ENCODE data around the gene NRXN2.
A peak's percentile ranks its signal among the peaks of the same experiment; 100 is the strongest.

The NRXN2 gene

GRCh38 chr11:64559351-64560138, 163.5 kb downstream of the NRXN2 start:
- 61% methylated on average over 19 of the region's 19 CpGs for WGBS
- Histone ChIP-seq H3K9me3 (ENCODE audit: control insufficient read depth, low read length) (no peaks in the 10 kb centered on the region), H3K79me1 (replicated peaks; ENCODE audit: low read length, poor library complexity, severe bottlenecking) (no peaks in the 10 kb centered on the region), H3K18ac (ENCODE audit: low read depth in 1 of 2, low read length in 2 of 2) (no peak overlapping the region), H4K8ac (ENCODE audit: low read length) (no peak overlapping the region), H3K23ac (ENCODE audit: low read length in 2 of 2) (no peak overlapping the region), H2BK120ac (ENCODE audit: low read depth, low read length) (no peak overlapping the region), H2BK12ac (ENCODE audit: low read length in 2 of 2) (no peak overlapping the region), H2AK5ac (ENCODE audit: low read length, severe bottlenecking) (no peak overlapping the region), H3K4me3 (ENCODE audit: insufficient read depth in 1 of 2, low read depth in 1 of 2, low read length in 2 of 2) (no peak overlapping the region), H3K9ac (ENCODE audit: low read length) (no peak overlapping the region), H3K4me2 (ENCODE audit: low read length, poor library complexity, severe bottlenecking) (no peak overlapping the region), H2AFZ (ENCODE audit: low read depth, low read length) (no peak overlapping the region), H2BK15ac (ENCODE audit: low read depth, poor library complexity, severe bottlenecking) (no peak overlapping the region), H3K4ac (ENCODE audit: low read depth in 1 of 2, low read length in 2 of 2) (no peak overlapping the region), H3K14ac (ENCODE audit: low read length in 2 of 2) (peak overlapping the region in 1 of 2 experiments; percentile 30), H3K27ac (ENCODE audit: low read length, poor library complexity, severe bottlenecking) (no peak overlapping the region), H3K27me3 (ENCODE audit: control insufficient read depth in 1 of 2, insufficient read depth in 1 of 2, low read length in 2 of 2) (peaks cover 15 to 22% of the 10 kb centered on the region in 2 experiments), H3K4me1 (ENCODE audit: control insufficient read depth, insufficient read depth, low read depth, low read length) (peaks cover 20% of the 10 kb centered on the region), H3K36me3 (ENCODE audit: control insufficient read depth in 1 of 2, insufficient read depth in 2 of 2, low read depth in 1 of 2, low read length in 2 of 2) (no peaks in the 10 kb centered on the region), H4K91ac (ENCODE audit: low read length) (no peak overlapping the region), H2BK5ac (ENCODE audit: low read depth, low read length, poor library complexity, severe bottlenecking) (no peak overlapping the region)
- no peak for DNase-seq

- no peak overlapping the region for H3K4ac ChIP-seq (ENCODE audit: low read depth in 1 of 2, low read length in 2 of 2)
- H4K91ac ChIP-seq (ENCODE audit: low read length), result no peak overlapping the region
- H2BK5ac ChIP-seq (ENCODE audit: low read depth, low read length, poor library complexity, severe bottlenecking), result no peak overlapping the region
- DNase-seq, result no peak
- H4K8ac ChIP-seq (ENCODE audit: low read length), result no peak overlapping the region
- no peak overlapping the region for H2AFZ ChIP-seq (ENCODE audit: low read depth, low read length)
- WGBS, result 85% methylated on average over 9 of the region's 9 CpGs
- H3K18ac ChIP-seq (ENCODE audit: low read depth in 1 of 2, low read length in 2 of 2), result no peak overlapping the region
- H3K14ac ChIP-seq (ENCODE audit: low read length in 2 of 2), result no peak overlapping the region
- no peak overlapping the region for H2BK12ac ChIP-seq (ENCODE audit: low read length in 2 of 2)
- H2BK15ac ChIP-seq (ENCODE audit: low read depth, poor library complexity, severe bottlenecking), result peak overlapping the region; percentile 49
- H3K4me1 ChIP-seq (ENCODE audit: control insufficient read depth, insufficient read depth, low read depth, low read length), result peaks cover 26% of the 10 kb centered on the region
- H3K23ac ChIP-seq (ENCODE audit: low read length in 2 of 2), result no peak overlapping the region
- no peaks in the 10 kb centered on the region for H3K79me1 ChIP-seq (replicated peaks; ENCODE audit: low read length, poor library complexity, severe bottlenecking)
- H3K9me3 ChIP-seq (ENCODE audit: control insufficient read depth, low read length), result no peaks in the 10 kb centered on the region
- no peak overlapping the region for H2AK5ac ChIP-seq (ENCODE audit: low read length, severe bottlenecking)
- H3K36me3 ChIP-seq (ENCODE audit: control insufficient read depth in 1 of 2, insufficient read depth in 2 of 2, low read depth in 1 of 2, low read length in 2 of 2), result no peaks in the 10 kb centered on the region
- H3K4me2 ChIP-seq (ENCODE audit: low read length, poor library complexity, severe bottlenecking), result no peak overlapping the region
- no peak overlapping the region for H3K9ac ChIP-seq (ENCODE audit: low read length)
- no peak overlapping the region for H3K4me3 ChIP-seq (ENCODE audit: insufficient read depth in 1 of 2, low read depth in 1 of 2, low read length in 2 of 2)
- peaks cover 15 to 21% of the 10 kb centered on the region in 2 experiments for H3K27me3 ChIP-seq (ENCODE audit: control insufficient read depth in 1 of 2, insufficient read depth in 1 of 2, low read length in 2 of 2)
- H2BK120ac ChIP-seq (ENCODE audit: low read depth, low read length), result no peak overlapping the region
- H3K27ac ChIP-seq (ENCODE audit: low read length, poor library complexity, severe bottlenecking), result no peak overlapping the region
These were observed 164.1 kb downstream of the NRXN2 start for GRCh38 chr11:64558869-64559268.

- Histone ChIP-seq H3K18ac (ENCODE audit: low read depth in 1 of 2, low read length in 2 of 2) (no peak overlapping the region), H2BK12ac (ENCODE audit: low read length in 2 of 2) (no peak overlapping the region), H3K36me3 (ENCODE audit: control insufficient read depth in 1 of 2, insufficient read depth in 2 of 2, low read depth in 1 of 2, low read length in 2 of 2) (no peaks in the 10 kb centered on the region), H4K8ac (ENCODE audit: low read length) (no peak overlapping the region), H4K91ac (ENCODE audit: low read length) (no peak overlapping the region), H3K14ac (ENCODE audit: low read length in 2 of 2) (no peak overlapping the region), H2BK15ac (ENCODE audit: low read depth, poor library complexity, severe bottlenecking) (no peak overlapping the region), H2BK5ac (ENCODE audit: low read depth, low read length, poor library complexity, severe bottlenecking) (no peak overlapping the region), H3K4ac (ENCODE audit: low read depth in 1 of 2, low read length in 2 of 2) (no peak overlapping the region), H2AFZ (ENCODE audit: low read depth, low read length) (no peak overlapping the region), H3K23ac (ENCODE audit: low read length in 2 of 2) (no peak overlapping the region), H3K27ac (ENCODE audit: low read length, poor library complexity, severe bottlenecking) (no peak overlapping the region), H3K79me1 (replicated peaks; ENCODE audit: low read length, poor library complexity, severe bottlenecking) (no peaks in the 10 kb centered on the region), H3K4me3 (ENCODE audit: insufficient read depth in 1 of 2, low read depth in 1 of 2, low read length in 2 of 2) (no peak overlapping the region), H3K4me1 (ENCODE audit: control insufficient read depth, insufficient read depth, low read depth, low read length) (peaks cover 27% of the 10 kb centered on the region), H2AK5ac (ENCODE audit: low read length, severe bottlenecking) (no peak overlapping the region), H3K27me3 (ENCODE audit: control insufficient read depth in 1 of 2, insufficient read depth in 1 of 2, low read length in 2 of 2) (peaks cover 15 to 21% of the 10 kb centered on the region in 2 experiments), H3K9me3 (ENCODE audit: control insufficient read depth, low read length) (no peaks in the 10 kb centered on the region), H2BK120ac (ENCODE audit: low read depth, low read length) (no peak overlapping the region), H3K9ac (ENCODE audit: low read length) (no peak overlapping the region), H3K4me2 (ENCODE audit: low read length, poor library complexity, severe bottlenecking) (no peak overlapping the region)
- 80% methylated on average over 14 of the region's 14 CpGs for WGBS
- no peak for DNase-seq
These were observed 164.8 kb downstream of the NRXN2 start for GRCh38 chr11:64558065-64558745.

- 92% methylated on average over 12 of the region's 12 CpGs for WGBS
These were observed 166.2 kb downstream of the NRXN2 start for GRCh38 chr11:64556721-64557250.

More at GRCh38 chr11:64556721-64557250, 166.2 kb downstream of the NRXN2 start:
- H4K8ac ChIP-seq (ENCODE audit: low read length), result no peak overlapping the region
- no peak overlapping the region for H4K91ac ChIP-seq (ENCODE audit: low read length)
- H3K4ac ChIP-seq (ENCODE audit: low read depth in 1 of 2, low read length in 2 of 2), result no peak overlapping the region
- H3K9me3 ChIP-seq (ENCODE audit: control insufficient read depth, low read length), result no peaks in the 10 kb centered on the region
- H3K4me2 ChIP-seq (ENCODE audit: low read length, poor library complexity, severe bottlenecking), result no peak overlapping the region
- H2BK15ac ChIP-seq (ENCODE audit: low read depth, poor library complexity, severe bottlenecking), result no peak overlapping the region
- no peaks in the 10 kb centered on the region for H3K36me3 ChIP-seq (ENCODE audit: control insufficient read depth in 1 of 2, insufficient read depth in 2 of 2, low read depth in 1 of 2, low read length in 2 of 2)
- no peak overlapping the region for H2BK120ac ChIP-seq (ENCODE audit: low read depth, low read length)
- no peak overlapping the region for H3K18ac ChIP-seq (ENCODE audit: low read depth in 1 of 2, low read length in 2 of 2)
- H3K23ac ChIP-seq (ENCODE audit: low read length in 2 of 2), result no peak overlapping the region
- no peak overlapping the region for H3K27ac ChIP-seq (ENCODE audit: low read length, poor library complexity, severe bottlenecking)
- H3K4me1 ChIP-seq (ENCODE audit: control insufficient read depth, insufficient read depth, low read depth, low read length), result peaks cover 27% of the 10 kb centered on the region
- peaks cover 17 to 20% of the 10 kb centered on the region in 2 experiments for H3K27me3 ChIP-seq (ENCODE audit: control insufficient read depth in 1 of 2, insufficient read depth in 1 of 2, low read length in 2 of 2)
- H2AFZ ChIP-seq (ENCODE audit: low read depth, low read length), result no peak overlapping the region
- H3K4me3 ChIP-seq (ENCODE audit: insufficient read depth in 1 of 2, low read depth in 1 of 2, low read length in 2 of 2), result no peak overlapping the region
- no peak for DNase-seq
- H3K79me1 ChIP-seq (replicated peaks; ENCODE audit: low read length, poor library complexity, severe bottlenecking), result no peaks in the 10 kb centered on the region
- no peak overlapping the region for H2AK5ac ChIP-seq (ENCODE audit: low read length, severe bottlenecking)
- no peak overlapping the region for H3K14ac ChIP-seq (ENCODE audit: low read length in 2 of 2)
- no peak overlapping the region for H2BK5ac ChIP-seq (ENCODE audit: low read depth, low read length, poor library complexity, severe bottlenecking)
- H3K9ac ChIP-seq (ENCODE audit: low read length), result no peak overlapping the region
- no peak overlapping the region for H2BK12ac ChIP-seq (ENCODE audit: low read length in 2 of 2)

Measured in mesenchymal stem cell (in vitro differentiated cells and primary cell).